MCF 10A (cell line): ENCODE data around the gene KCTD19. TPM values are rescaled to one million over a fixed set of nuclear protein-coding genes. Genes with fewer than 3 reads are reported as not detected.

ENCODE experiments used
- BruUV-seq: library from RNA; stranded (reverse); fragments of 400-500 nt; replicated peaks from 2 replicates; lab custom pipeline; 2021; lab: Mats Ljungman, UMichigan
- CTCF ChIA-PET: fragments of 300-600 bp; sonication (Branson Sonifier 250); formaldehyde crosslinking; extraction: SDS; loops from one replicate; lab custom pipeline; 2021; ENCODE audit warnings: antibody characterized with exemption, inconsistent platforms; lab: Yijun Ruan, JAX
- POLR2A ChIA-PET: fragments of 300-600, 350-650 bp; sonication (Branson Sonifier 250); formaldehyde crosslinking; extraction: SDS; loops from one replicate; lab custom pipeline; 2020; ENCODE audit warnings: antibody characterized with exemption, inconsistent platforms; lab: Yijun Ruan, JAX
- DNase-seq: peaks from one replicate; pipeline ENCODE4 v3.0.0-alpha.2; 2018; ENCODE audit not compliant: unreplicated experiment
- H3K27ac Mint-ChIP-seq: one replicate; pipeline ENCODE4 v1.8.0; 2022; ENCODE audit warnings: mild to moderate bottlenecking, low read depth, mixed read lengths; ENCODE audit not compliant: unreplicated experiment
- H3K27me3 Mint-ChIP-seq: one replicate; pipeline ENCODE4 v1.8.0; 2022; ENCODE audit warnings: mixed read lengths; ENCODE audit not compliant: insufficient read depth, unreplicated experiment
- H3K36me3 Mint-ChIP-seq: one replicate; pipeline ENCODE4 v1.8.0; 2022; ENCODE audit warnings: mild to moderate bottlenecking, moderate library complexity, mixed read lengths; ENCODE audit not compliant: insufficient read depth, unreplicated experiment
- H3K4me1 Mint-ChIP-seq: one replicate; pipeline ENCODE4 v1.8.0; 2022; ENCODE audit warnings: mixed read lengths; ENCODE audit not compliant: insufficient read depth, unreplicated experiment
- H3K4me3 Mint-ChIP-seq: one replicate; pipeline ENCODE4 v1.8.0; 2022; ENCODE audit warnings: mild to moderate bottlenecking, moderate library complexity, mixed read lengths; ENCODE audit not compliant: unreplicated experiment
- H3K9me3 Mint-ChIP-seq: one replicate; pipeline ENCODE4 v1.8.0; 2022; ENCODE audit warnings: mixed read lengths; ENCODE audit not compliant: unreplicated experiment
- intact Hi-C: fragments of 100-400 bp; cut with micrococcal nuclease; formaldehyde crosslinking; loops from 2 replicates; pipeline ENCODE4 v1.14.1; 2022
- total RNA-seq: library from RNA; stranded (reverse); gene quantifications from 2 replicates; pipeline ENCODE4 v1.2.3, GENCODE V29; 2022
- TF ChIP-seq, protein P1 (sequence below): fragments of 200-600 bp; IDR thresholded peaks from one replicate; pipeline ENCODE4 v1.8.0; 2022; ENCODE audit warnings: antibody characterized with exemption, mild to moderate bottlenecking; ENCODE audit not compliant: unreplicated experiment

KCTD19 gene
- total RNA-seq, 1 experiment from 2014 or later: not detected

DNA sequence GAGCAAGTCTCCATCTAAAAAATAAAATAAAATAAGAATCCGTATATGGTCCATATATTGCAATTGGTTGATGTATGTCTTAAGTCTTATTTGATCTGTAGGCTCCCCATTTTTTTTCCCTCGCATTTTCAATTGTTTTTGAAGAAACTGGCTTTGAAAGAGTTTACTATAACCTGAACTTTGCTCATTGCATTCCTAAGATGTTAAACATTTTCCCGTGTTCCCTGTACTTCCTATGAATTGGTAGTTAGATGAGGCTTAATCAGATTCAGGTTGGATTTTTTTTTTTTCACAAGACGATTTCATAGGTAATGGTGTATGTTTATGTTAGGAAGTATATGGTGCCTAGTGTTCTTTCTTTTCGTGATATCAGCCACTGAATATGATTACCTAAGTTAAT lies 3.4 kb upstream of the KCTD19 start:
- TF ChIP-seq, protein P1, sequence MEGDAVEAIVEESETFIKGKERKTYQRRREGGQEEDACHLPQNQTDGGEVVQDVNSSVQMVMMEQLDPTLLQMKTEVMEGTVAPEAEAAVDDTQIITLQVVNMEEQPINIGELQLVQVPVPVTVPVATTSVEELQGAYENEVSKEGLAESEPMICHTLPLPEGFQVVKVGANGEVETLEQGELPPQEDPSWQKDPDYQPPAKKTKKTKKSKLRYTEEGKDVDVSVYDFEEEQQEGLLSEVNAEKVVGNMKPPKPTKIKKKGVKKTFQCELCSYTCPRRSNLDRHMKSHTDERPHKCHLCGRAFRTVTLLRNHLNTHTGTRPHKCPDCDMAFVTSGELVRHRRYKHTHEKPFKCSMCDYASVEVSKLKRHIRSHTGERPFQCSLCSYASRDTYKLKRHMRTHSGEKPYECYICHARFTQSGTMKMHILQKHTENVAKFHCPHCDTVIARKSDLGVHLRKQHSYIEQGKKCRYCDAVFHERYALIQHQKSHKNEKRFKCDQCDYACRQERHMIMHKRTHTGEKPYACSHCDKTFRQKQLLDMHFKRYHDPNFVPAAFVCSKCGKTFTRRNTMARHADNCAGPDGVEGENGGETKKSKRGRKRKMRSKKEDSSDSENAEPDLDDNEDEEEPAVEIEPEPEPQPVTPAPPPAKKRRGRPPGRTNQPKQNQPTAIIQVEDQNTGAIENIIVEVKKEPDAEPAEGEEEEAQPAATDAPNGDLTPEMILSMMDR: no peak
- no peak overlapping the region for H3K27ac Mint-ChIP-seq
- CTCF ChIA-PET: interaction anchor here (0.6 kb wide), 1 partner anchor 15 kb away, joined by 5 read pairs; no protein-coding TSS in a partner anchor
- BruUV-seq: no TSS peak
- peaks cover 15% of the 10 kb centered on the region for H3K27me3 Mint-ChIP-seq
- H3K4me3 Mint-ChIP-seq: no peak overlapping the region
- no peaks in the 10 kb centered on the region for H3K9me3 Mint-ChIP-seq
- no peaks in the 10 kb centered on the region for H3K36me3 Mint-ChIP-seq
- no peak for DNase-seq
- no peaks in the 10 kb centered on the region for H3K4me1 Mint-ChIP-seq
- POLR2A ChIA-PET: interaction anchor here (0.7 kb wide), 1 partner anchor 20 kb away, joined by 4 read pairs; no protein-coding TSS in a partner anchor
- intact Hi-C loops: no loop called here

DNA sequence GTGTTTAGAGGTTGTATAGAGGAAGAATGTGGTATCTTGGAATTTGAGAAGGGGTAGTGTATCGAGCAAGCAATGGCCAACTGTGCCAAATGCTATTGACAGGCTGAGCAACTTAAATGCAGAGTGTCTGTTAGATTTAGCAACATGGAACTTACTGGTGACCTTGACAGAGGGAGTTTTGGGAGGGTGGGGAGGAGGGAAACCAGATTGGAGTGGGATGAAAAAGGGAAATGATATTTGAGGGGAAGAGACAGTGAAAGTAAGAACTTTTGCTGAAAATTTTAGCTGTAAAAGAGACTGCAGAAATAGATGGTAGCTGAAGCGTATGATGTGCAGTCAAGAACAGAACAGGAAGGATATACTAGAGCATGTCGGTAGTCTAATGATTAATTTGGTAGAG lies 1.2 kb upstream of the KCTD19 start:
- no peak overlapping the region for H3K4me3 Mint-ChIP-seq

DNA sequence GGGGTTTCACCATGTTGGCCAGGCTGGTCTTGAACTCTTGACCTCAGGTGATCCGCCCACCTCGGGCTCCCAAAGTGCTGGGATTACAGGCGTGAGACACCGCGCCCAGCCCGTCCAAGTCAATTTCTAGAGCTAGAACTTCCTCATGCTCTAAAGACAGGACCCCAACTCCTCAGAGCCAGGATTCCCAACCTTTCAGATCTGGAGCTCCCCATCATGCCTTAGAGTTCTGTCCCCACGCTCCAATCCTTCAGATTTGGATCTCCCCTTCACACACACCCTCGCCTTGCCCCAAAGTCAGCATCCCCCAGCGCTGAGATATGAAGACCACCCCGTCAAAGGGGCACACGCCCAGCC lies 448 bp downstream of the KCTD19 start:
- BruUV-seq: no TSS peak
- no peak overlapping the region for H3K27ac Mint-ChIP-seq
- TF ChIP-seq, protein P1: no peak
- H3K4me1 Mint-ChIP-seq: no peaks in the 10 kb centered on the region
- no peaks in the 10 kb centered on the region for H3K36me3 Mint-ChIP-seq
- intact Hi-C loops: no loop called here
- ChIA-PET CTCF (interaction anchor here (0.7 to 0.8 kb wide), 2 partner anchors 10 to 962 kb away, joined by 4 read pairs; no protein-coding TSS in a partner anchor), POLR2A (interaction anchor here (0.7 kb wide), 1 partner anchor 75 kb away, joined by 3 read pairs; no protein-coding TSS in a partner anchor)
- H3K4me3 Mint-ChIP-seq: no peak overlapping the region
- DNase-seq: no peak
- H3K9me3 Mint-ChIP-seq: no peaks in the 10 kb centered on the region
- peaks cover 53% of the 10 kb centered on the region for H3K27me3 Mint-ChIP-seq

More for the DNA sequence above, 1.2 kb upstream of the KCTD19 start:
- CTCF ChIA-PET: interaction anchor here (1.3 kb wide), 1 partner anchor 67 kb away, joined by 5 read pairs; no protein-coding TSS in a partner anchor
- Mint-ChIP-seq H3K27me3 (peaks cover 36% of the 10 kb centered on the region), H3K4me1 (no peaks in the 10 kb centered on the region), H3K27ac (no peak overlapping the region), H3K9me3 (no peaks in the 10 kb centered on the region), H3K36me3 (no peaks in the 10 kb centered on the region)
- TF ChIP-seq, protein P1: no peak
- POLR2A ChIA-PET: interaction anchor here (1.6 kb wide), 1 partner anchor 10 kb away, joined by 6 read pairs; no protein-coding TSS in a partner anchor
- no peak for DNase-seq
- intact Hi-C loops: no loop called here
- no TSS peak for BruUV-seq

DNA sequence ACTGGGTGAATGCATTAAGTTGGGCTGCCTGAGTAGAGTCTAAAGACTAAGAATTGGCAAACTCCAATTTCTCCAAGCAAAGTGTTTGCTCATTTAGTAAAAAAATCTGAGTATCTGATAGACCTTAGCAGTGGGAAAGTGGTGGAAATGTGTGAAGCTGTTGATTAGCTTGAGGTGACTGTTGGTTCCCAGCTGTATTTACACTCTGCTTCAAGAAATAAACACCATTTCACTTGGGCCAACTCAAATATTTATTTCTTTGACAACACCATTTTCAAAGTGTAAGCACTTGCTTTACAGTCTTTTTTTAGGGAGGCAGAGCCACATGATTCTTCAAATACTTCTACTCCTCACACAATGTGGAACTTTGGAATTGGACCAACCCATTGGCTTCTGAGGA lies 8.7 kb downstream of the KCTD19 start:
- CTCF ChIA-PET: interaction anchor here (1.0 kb wide), 1 partner anchor 16 kb away, joined by 3 read pairs; no protein-coding TSS in a partner anchor
- POLR2A ChIA-PET: no interaction called here
- peaks cover under 1% of the 10 kb centered on the region for H3K4me1 Mint-ChIP-seq
- peaks cover 45% of the 10 kb centered on the region for H3K27me3 Mint-ChIP-seq
- no peak overlapping the region for H3K27ac Mint-ChIP-seq
- H3K4me3 Mint-ChIP-seq: no peak overlapping the region
- no TSS peak for BruUV-seq
- no peak for DNase-seq
- no peaks in the 10 kb centered on the region for H3K36me3 Mint-ChIP-seq
- TF ChIP-seq, protein P1: no peak
- intact Hi-C loops: no loop called here
- no peaks in the 10 kb centered on the region for H3K9me3 Mint-ChIP-seq
